ENCODE results near the gene EIF4E3.

DNA sequence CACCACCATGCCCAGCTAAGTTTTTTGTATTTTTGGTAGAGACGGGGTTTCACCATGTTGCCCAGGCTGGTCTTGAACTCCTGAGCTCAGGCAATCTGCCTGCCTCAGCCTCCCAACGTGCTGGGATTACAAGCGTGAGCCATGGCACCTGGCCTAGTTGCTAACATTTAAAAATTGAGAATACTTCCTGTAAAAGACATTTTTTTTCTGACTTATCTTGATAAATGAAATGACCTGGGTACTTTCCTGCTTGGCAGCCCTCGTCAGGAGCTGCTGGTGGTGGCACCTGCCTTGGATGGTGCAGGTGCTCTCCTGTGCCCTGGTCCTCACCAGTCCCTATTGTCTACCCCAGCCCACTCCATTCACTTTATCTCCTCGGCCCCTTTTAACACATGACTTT, 74.8 kb downstream of the EIF4E3 start:
- no peak for TF ChIP-seq SPI1 (IDR thresholded peaks at IDR 0.05; ENCODE audit: borderline replicate concordance, low read depth)
- no peak for TF ChIP-seq POLR2AphosphoS5 (IDR thresholded peaks at IDR 0.05; ENCODE audit: low read depth)
- TF ChIP-seq, protein P1, sequence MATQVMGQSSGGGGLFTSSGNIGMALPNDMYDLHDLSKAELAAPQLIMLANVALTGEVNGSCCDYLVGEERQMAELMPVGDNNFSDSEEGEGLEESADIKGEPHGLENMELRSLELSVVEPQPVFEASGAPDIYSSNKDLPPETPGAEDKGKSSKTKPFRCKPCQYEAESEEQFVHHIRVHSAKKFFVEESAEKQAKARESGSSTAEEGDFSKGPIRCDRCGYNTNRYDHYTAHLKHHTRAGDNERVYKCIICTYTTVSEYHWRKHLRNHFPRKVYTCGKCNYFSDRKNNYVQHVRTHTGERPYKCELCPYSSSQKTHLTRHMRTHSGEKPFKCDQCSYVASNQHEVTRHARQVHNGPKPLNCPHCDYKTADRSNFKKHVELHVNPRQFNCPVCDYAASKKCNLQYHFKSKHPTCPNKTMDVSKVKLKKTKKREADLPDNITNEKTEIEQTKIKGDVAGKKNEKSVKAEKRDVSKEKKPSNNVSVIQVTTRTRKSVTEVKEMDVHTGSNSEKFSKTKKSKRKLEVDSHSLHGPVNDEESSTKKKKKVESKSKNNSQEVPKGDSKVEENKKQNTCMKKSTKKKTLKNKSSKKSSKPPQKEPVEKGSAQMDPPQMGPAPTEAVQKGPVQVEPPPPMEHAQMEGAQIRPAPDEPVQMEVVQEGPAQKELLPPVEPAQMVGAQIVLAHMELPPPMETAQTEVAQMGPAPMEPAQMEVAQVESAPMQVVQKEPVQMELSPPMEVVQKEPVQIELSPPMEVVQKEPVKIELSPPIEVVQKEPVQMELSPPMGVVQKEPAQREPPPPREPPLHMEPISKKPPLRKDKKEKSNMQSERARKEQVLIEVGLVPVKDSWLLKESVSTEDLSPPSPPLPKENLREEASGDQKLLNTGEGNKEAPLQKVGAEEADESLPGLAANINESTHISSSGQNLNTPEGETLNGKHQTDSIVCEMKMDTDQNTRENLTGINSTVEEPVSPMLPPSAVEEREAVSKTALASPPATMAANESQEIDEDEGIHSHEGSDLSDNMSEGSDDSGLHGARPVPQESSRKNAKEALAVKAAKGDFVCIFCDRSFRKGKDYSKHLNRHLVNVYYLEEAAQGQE (IDR thresholded peaks at IDR 0.05; ENCODE audit: insufficient replicate concordance, low read depth): no peak
- TF ChIP-seq GABPA (IDR thresholded peaks at IDR 0.05; ENCODE audit: low read depth): no peak
- TF ChIP-seq, protein P2, sequence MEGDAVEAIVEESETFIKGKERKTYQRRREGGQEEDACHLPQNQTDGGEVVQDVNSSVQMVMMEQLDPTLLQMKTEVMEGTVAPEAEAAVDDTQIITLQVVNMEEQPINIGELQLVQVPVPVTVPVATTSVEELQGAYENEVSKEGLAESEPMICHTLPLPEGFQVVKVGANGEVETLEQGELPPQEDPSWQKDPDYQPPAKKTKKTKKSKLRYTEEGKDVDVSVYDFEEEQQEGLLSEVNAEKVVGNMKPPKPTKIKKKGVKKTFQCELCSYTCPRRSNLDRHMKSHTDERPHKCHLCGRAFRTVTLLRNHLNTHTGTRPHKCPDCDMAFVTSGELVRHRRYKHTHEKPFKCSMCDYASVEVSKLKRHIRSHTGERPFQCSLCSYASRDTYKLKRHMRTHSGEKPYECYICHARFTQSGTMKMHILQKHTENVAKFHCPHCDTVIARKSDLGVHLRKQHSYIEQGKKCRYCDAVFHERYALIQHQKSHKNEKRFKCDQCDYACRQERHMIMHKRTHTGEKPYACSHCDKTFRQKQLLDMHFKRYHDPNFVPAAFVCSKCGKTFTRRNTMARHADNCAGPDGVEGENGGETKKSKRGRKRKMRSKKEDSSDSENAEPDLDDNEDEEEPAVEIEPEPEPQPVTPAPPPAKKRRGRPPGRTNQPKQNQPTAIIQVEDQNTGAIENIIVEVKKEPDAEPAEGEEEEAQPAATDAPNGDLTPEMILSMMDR (IDR thresholded peaks at IDR 0.05; ENCODE audit: insufficient read depth, low read length): no peak
